ENCODE measurements around the gene FOXP2.
"Not testable (repeated sequence)": the region's sequence is repeated elsewhere in the genome, so short reads cannot be mapped to it uniquely, and the experiment has no call there.

The FOXP2 gene

GRCh38 chr7:114497491-114497890 lies 82.9 kb downstream of the FOXP2 start:
- in situ Hi-C loops (cut with HindIII; ENCODE audit: low sequenced_read_pairs): not testable (repeated sequence)

GRCh38 chr7:114502454-114503254 lies 88.0 kb downstream of the FOXP2 start:
- in situ Hi-C loops (cut with HindIII; ENCODE audit: low sequenced_read_pairs): no loop called here

- in situ Hi-C loops (cut with HindIII; ENCODE audit: low sequenced_read_pairs): no loop called here
These were observed 90.0 kb downstream of the FOXP2 start for GRCh38 chr7:114504586-114504985.

GRCh38 chr7:114507381-114507780 lies 92.8 kb downstream of the FOXP2 start:
- in situ Hi-C loops (cut with HindIII; ENCODE audit: low sequenced_read_pairs): no loop called here

GRCh38 chr7:114508086-114508485 lies 93.5 kb downstream of the FOXP2 start:
- in situ Hi-C loops (cut with HindIII; ENCODE audit: low sequenced_read_pairs): no loop called here

GRCh38 chr7:114510824-114511223 lies 96.2 kb downstream of the FOXP2 start:
- in situ Hi-C loops (cut with HindIII; ENCODE audit: low sequenced_read_pairs): not testable (repeated sequence)

- in situ Hi-C loops (cut with HindIII; ENCODE audit: low sequenced_read_pairs): no loop called here
These were observed 104.6 kb downstream of the FOXP2 start for GRCh38 chr7:114519240-114519639.

GRCh38 chr7:114522081-114522480 lies 107.5 kb downstream of the FOXP2 start:
- in situ Hi-C loops (cut with HindIII; ENCODE audit: low sequenced_read_pairs): no loop called here

GRCh38 chr7:114527589-114527988 lies 113.0 kb downstream of the FOXP2 start:
- in situ Hi-C loops (cut with HindIII; ENCODE audit: low sequenced_read_pairs): no loop called here

GRCh38 chr7:114530057-114530611 lies 115.5 kb downstream of the FOXP2 start:
- in situ Hi-C loops (cut with HindIII; ENCODE audit: low sequenced_read_pairs): no loop called here

GRCh38 chr7:114531326-114531725 lies 116.7 kb downstream of the FOXP2 start:
- in situ Hi-C loops (cut with HindIII; ENCODE audit: low sequenced_read_pairs): no loop called here

GRCh38 chr7:114533131-114533530 lies 118.5 kb downstream of the FOXP2 start:
- in situ Hi-C loops (cut with HindIII; ENCODE audit: low sequenced_read_pairs): no loop called here

GRCh38 chr7:114534953-114535352 lies 120.3 kb downstream of the FOXP2 start:
- in situ Hi-C loops (cut with HindIII; ENCODE audit: low sequenced_read_pairs): no loop called here

- in situ Hi-C loops (cut with HindIII; ENCODE audit: low sequenced_read_pairs): no loop called here
These were observed 125.0 kb downstream of the FOXP2 start for GRCh38 chr7:114539575-114539974.

GRCh38 chr7:114540291-114540690 lies 125.7 kb downstream of the FOXP2 start:
- in situ Hi-C loops (cut with HindIII; ENCODE audit: low sequenced_read_pairs): no loop called here

- in situ Hi-C loops (cut with HindIII; ENCODE audit: low sequenced_read_pairs): not testable (repeated sequence)
These were observed 132.7 kb downstream of the FOXP2 start for GRCh38 chr7:114547346-114547745.

GRCh38 chr7:114548081-114548980 lies 133.7 kb downstream of the FOXP2 start:
- in situ Hi-C loops (cut with HindIII; ENCODE audit: low sequenced_read_pairs): no loop called here

GRCh38 chr7:114554781-114555537 lies 140.3 kb downstream of the FOXP2 start:
- in situ Hi-C loops (cut with HindIII; ENCODE audit: low sequenced_read_pairs): no loop called here

- in situ Hi-C loops (cut with HindIII; ENCODE audit: low sequenced_read_pairs): no loop called here
These were observed 152.8 kb downstream of the FOXP2 start for GRCh38 chr7:114567416-114567815.

- in situ Hi-C loops (cut with HindIII; ENCODE audit: low sequenced_read_pairs): no loop called here
These were observed 154.6 kb downstream of the FOXP2 start for GRCh38 chr7:114569220-114569619.

- in situ Hi-C loops (cut with HindIII; ENCODE audit: low sequenced_read_pairs): no loop called here
These were observed 159.8 kb downstream of the FOXP2 start for GRCh38 chr7:114574384-114574783.
